GM18951 (cell line): Measurements from ENCODE around the gene CYB5R3.
"Not testable (repeated sequence)": the region's sequence is repeated elsewhere in the genome, so short reads cannot be mapped to it uniquely, and the experiment has no call there.

Experiments used
- POLR2A ChIP-seq: IDR thresholded peaks from 4 replicates; pipeline ENCODE4 v1.6.1; 2011; ENCODE audit warnings: mild to moderate bottlenecking; ENCODE audit not compliant: insufficient read length, insufficient read depth; ENCODE audit errors: extremely low read depth
- in situ Hi-C: fragments of 300-500 bp; cut with MboI; formaldehyde crosslinking; loops from one replicate; pipeline ENCODE4 v1.12.0; 2022; ENCODE audit warnings: low sequenced_read_pairs, mixed read lengths, inconsistent platforms; ENCODE audit not compliant: unreplicated experiment

The CYB5R3 gene

DNA sequence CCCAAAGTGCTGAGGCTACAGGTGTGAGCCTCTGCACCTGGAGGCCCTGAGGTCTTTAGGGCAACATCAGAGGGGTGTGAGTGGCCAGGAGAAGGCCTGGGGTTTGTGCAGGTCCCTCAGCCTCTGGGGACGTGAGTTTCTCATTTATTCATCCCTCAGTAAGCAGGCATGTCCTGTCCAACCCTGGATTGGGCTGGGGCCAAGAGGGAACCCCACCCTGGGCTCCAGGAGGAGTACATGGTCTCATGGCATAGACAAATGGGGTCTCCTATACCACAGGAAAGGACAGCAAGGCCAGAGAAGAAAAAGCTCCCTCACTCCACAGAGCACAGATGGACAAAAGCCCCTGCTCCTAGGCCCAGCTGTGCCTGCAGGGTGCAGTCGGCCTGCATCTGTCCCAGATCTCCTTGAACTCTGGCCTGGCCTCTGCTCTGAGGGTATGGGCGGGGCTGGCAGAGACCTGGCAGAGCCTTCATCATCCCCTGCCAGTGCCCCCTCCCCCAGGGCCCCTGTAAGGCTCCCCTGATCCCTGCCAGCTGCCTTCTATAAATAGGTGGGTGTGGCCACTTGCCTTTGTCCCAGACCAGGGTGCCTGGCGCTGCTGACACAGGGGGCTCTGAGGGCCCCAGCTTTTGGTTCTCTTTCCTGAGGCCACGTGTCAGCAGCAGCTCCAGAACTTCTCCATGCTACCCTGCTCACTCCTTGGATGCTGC lies 36.9 kb upstream of the CYB5R3 start:
- in situ Hi-C loops = no loop called here

DNA sequence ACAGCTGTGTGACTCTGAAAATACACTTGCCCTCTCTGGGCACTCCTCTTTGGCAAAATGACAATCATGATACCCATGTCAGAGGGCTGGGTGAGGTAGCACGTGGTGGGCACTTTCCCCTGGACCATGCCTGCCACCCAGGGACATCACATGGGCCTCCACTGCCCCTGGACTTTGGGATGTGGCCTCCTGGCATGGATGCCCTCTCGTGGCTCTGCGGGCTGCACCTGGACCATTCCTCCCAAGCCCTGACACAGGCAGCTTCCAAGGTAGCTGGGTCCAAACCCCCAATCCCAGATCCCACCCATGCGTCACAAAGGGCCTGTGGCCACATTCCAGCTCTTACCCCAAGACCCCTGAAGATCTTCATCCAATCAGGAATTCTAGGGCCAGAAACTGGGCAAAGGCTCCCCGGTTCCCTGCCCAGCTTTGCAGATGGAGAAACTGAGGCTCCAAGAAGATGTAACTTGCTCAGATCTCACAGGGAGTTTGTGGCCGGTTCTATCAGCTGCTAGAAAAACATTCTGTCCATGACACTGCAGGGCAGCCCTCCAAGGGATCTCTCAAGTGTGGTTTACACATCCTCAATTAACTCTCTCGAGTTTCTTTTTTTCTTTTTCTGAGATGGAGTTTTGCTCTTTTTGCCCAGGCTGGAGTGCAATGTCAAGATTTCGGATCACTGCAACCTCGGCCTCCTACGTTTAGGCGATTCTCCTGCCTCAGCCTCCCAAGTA lies 35.4 kb upstream of the CYB5R3 start:
- in situ Hi-C loops = no loop called here
- no peak for TF ChIP-seq POLR2A

More for the DNA sequence above, 36.9 kb upstream of the CYB5R3 start:
- no peak for TF ChIP-seq POLR2A

GRCh38 chr22:42683578-42684283 lies 34.5 kb upstream of the CYB5R3 start:
- TF ChIP-seq POLR2A = no peak
- in situ Hi-C loops = no loop called here

DNA sequence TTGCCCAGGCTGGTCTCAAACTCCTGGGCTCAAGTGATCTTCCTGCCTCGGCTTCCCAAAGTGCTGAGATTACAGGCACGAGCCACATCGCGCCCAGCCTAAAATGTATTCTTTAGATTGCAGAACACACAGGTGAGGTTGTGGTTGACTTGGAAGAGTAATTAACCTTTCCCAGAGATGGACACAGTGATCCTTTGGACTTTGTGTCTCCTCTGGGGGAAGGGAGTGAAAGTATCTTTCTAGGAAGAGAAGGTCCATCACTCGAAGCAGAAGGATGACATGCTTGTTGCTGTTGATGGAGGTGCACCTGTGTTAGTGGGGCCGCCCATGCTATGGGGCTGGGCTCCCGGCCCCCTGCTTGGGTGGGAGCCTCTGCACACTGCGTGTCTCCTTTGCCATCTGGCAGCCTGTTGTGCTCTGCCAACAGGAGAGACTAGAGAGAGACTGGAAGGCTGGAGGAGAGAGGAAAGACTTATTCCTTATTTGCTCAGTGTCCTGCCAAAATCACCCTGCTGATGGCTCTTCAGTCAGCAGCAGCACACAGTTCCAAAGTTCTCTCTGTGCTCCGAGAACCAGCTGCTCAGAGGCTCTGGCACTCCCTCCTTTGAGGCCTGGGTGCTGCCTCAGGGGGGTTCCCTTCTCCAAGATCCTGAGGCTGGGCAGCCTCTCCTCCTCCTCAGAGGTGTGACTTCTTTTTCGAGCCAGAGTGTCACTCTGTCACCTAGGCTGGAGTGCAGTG lies 33.1 kb upstream of the CYB5R3 start:
- no peak for TF ChIP-seq POLR2A
- in situ Hi-C loops = no loop called here

DNA sequence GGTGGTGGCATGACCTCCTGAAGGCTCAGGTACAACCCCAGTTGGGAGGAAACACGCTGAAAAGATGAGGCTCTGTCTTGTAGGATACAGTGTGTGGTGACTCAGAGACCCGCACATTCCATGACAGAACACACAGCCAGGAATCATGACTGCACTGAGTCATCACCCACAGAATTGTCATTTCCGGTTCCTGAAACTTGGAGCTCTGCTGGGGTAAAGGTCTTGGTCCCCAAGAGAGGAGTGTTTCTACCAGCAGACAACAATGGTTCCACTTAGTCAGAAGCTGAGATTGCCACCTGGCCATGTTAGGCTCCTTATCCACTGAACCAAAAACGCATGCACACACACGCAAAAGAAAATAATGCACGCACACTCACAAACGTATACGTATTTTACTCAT lies 31.5 kb upstream of the CYB5R3 start:
- TF ChIP-seq POLR2A = no peak
- in situ Hi-C loops = no loop called here

DNA sequence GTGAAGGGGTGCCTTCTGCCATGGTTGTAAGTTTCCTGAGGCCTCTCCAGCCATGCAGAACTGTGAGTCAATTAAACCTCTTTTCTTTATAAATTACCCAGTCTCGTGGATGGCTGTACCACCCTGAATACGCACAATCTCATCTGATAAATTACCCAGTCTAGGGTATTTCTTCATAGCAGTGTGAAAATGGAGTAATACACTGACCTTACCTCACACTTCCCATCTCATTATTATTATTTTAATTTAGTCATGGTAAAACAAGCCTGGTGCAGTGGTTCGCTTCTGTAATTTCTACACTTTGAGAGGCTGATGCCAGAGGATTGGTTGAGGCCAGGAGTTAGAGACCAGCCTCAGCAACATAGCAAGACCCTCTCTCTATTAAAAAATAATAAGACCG lies 30.5 kb upstream of the CYB5R3 start:
- no peak for TF ChIP-seq POLR2A
- in situ Hi-C loops = no loop called here

DNA sequence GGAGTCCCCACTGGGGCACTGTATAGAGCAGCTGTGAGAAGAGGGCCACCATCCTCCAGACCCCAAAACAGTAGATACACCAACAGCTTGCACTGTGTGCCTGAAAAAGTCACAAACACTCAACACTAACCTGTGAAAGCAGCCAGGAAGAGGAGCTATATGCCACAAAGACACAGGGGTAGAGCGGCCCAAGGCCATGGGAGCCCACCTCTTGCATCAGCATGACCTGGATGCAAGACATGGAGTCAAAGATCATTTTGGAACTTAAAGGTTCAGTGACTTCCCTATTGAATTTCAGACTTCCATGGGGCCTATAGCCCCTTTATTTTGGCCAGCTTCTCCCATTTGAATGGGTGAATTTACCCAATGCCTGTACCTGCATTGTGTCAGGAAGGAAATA lies 29.7 kb upstream of the CYB5R3 start:
- TF ChIP-seq POLR2A = no peak
- in situ Hi-C loops = no loop called here

- in situ Hi-C loops = not testable (repeated sequence)
These were observed 28.7 kb upstream of the CYB5R3 start for GRCh38 chr22:42677936-42678335.

GRCh38 chr22:42676059-42676607 lies 26.9 kb upstream of the CYB5R3 start:
- in situ Hi-C loops = no loop called here

DNA sequence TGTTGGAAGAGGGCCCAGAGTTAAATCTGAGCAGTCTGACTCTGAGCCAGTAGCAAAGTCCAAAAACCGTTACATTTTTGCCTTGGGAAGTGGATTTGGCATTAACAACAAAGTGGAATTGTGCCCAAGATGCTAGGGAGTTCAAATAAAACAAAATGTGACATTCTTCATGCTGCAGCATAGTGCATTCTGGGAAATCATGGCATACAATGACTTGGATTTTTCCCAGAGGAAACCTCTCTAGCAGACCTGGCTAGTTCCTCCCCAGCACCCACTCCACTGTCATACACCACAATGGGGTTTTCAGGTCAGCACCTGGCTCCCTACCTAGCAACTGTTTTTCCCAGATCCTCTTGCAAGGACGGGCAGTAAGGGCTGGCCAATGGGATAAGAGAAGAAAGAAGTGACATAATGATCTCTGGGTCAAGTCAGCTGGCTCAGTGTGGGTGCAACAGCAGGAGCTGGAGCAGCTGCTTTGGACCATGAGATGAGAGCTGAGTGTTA lies 24.8 kb upstream of the CYB5R3 start:
- no peak for TF ChIP-seq POLR2A
- in situ Hi-C loops = no loop called here

More at GRCh38 chr22:42676059-42676607, 26.9 kb upstream of the CYB5R3 start:
- no peak for TF ChIP-seq POLR2A

DNA sequence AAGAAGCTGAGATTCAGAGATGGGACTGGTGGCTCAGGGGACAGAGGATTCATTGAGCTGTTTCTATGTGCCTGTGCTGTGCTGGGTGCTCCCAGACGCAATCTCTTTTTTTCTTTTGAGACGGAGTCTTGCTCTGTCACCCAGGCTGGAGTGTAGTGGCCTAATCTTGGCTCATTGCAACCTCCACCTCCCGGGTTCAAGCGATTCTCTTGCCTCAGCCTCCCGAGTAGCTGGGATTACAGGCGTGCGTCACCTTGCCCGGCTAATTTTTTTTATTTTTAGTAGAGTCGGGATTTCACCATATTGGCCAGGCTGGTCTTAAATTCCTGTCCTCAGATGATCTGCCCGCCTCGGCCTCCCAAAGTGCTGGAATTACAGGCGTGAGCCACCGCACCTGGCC lies 23.9 kb upstream of the CYB5R3 start:
- in situ Hi-C loops = not testable (repeated sequence)

DNA sequence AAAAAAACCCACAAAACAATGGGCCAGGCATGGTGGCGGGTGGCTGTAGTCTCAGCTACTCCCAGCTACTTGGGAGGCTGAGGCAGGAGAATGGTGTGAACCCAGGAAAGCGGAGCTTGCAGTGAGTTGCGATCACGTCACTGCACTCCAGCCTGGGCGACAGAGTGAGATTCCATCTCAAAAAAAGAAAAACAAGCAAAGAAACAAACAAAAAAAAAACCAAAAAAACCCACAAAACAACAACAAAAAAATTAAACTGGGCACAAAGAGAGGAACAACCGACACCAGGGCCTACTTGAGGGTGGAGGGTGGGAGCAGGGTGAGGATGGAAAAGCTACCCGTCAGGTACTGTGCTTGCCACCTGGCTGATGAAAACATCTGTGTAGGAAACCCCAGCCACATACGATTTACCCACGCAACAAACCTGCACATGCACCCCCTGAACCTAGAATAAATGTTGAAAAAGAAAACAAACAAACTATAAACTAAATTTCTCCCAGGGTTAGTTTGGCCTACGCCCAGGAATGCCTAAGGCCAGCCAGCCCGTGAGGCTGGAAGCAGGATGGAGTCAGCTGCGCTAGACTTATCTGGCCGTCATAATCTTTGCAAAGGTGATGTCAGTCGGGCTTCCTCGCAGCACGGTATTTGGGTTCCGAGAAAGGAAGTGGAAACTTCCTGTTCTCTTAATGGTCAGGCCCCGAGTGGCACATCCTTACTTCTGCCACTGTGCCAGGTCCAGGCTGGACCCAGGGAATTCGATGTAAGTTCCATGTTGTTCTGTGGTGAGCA lies 21.9 kb upstream of the CYB5R3 start:
- no peak for TF ChIP-seq POLR2A
- in situ Hi-C loops = no loop called here
